Neural cell (in vitro differentiated cells): ENCODE results near the gene PHLPP1. TPM values are rescaled to one million over a fixed set of nuclear protein-coding genes. Genes with fewer than 3 reads are reported as not detected.

Source experiments
- H2AFZ ChIP-seq: fragments of 200-600, 300-800 bp; sonication (generic), shearing (Covaris generic); 2 replicates; pipeline ENCODE4 v1.6.0; 2014; ENCODE audit warnings: low read depth, mild to moderate bottlenecking, antibody characterized with exemption, low read length, moderate library complexity
- H3F3A ChIP-seq: fragments of 200-600 bp; shearing (Covaris generic); 2 replicates; pipeline ENCODE4 v1.6.1; 2016; ENCODE audit warnings: mild to moderate bottlenecking, moderate library complexity, mixed read lengths, antibody characterized with exemption, low read length; ENCODE audit not compliant: insufficient read depth, poor library complexity, severe bottlenecking
- H3K27ac ChIP-seq: fragments of 200-600, 300-800 bp; sonication (generic), shearing (Covaris generic); 2 replicates; pipeline ENCODE4 v1.5.1; 2014; ENCODE audit warnings: mild to moderate bottlenecking, low read length, moderate library complexity
- H3K27me3 ChIP-seq: fragments of 300-800, 200-600 bp; sonication (generic), shearing (Covaris generic); 2 replicates; pipeline ENCODE4 v1.6.0; 2014; ENCODE audit warnings: mild to moderate bottlenecking, low read depth, low read length, moderate library complexity; ENCODE audit not compliant: insufficient read depth
- H3K36me3 ChIP-seq: fragments of 300-800, 200-600 bp; sonication (generic), shearing (Covaris generic); 2 replicates; pipeline ENCODE4 v1.5.1; 2014; ENCODE audit warnings: mild to moderate bottlenecking, antibody characterized with exemption, low read length, moderate library complexity; ENCODE audit not compliant: insufficient read depth
- H3K4me2 ChIP-seq: fragments of 300-800, 200-600 bp; sonication (generic), shearing (Covaris generic); 2 replicates; pipeline ENCODE4 v1.6.0; 2014; ENCODE audit warnings: mild to moderate bottlenecking, low read length
- H3K4me3 ChIP-seq: fragments of 300-800, 200-600 bp; sonication (generic), shearing (Covaris generic); 2 replicates; pipeline ENCODE4 v1.5.1; 2014; ENCODE audit warnings: mild to moderate bottlenecking, low read length, moderate library complexity
- H3K79me2 ChIP-seq: fragments of 200-600 bp; shearing (Covaris generic); replicated peaks from 2 replicates; pipeline ENCODE4 v1.6.0; 2014; ENCODE audit warnings: mild to moderate bottlenecking, low read length, moderate library complexity; ENCODE audit not compliant: insufficient read depth
- H3K9ac ChIP-seq: fragments of 300-800, 200-600 bp; sonication (generic), shearing (Covaris generic); 2 replicates; pipeline ENCODE4 v1.6.1; 2016; ENCODE audit warnings: mild to moderate bottlenecking, low read length, mixed read lengths
- H3K9me2 ChIP-seq: fragments of 200-600 bp; shearing (Covaris generic); 2 replicates; pipeline ENCODE4 v1.6.1; 2016; ENCODE audit warnings: mild to moderate bottlenecking, low read length, mixed read lengths; ENCODE audit not compliant: insufficient read depth
- H3K9me3 ChIP-seq: fragments of 200-600, 300-800 bp; sonication (generic), shearing (Covaris generic); 2 replicates; pipeline ENCODE4 v1.6.1; 2016; ENCODE audit warnings: mild to moderate bottlenecking, mixed run types, low read length, moderate library complexity, mixed read lengths
- H4K20me1 ChIP-seq: fragments of 200-600 bp; shearing (Covaris generic); 2 replicates; pipeline ENCODE4 v1.6.1; 2016; ENCODE audit warnings: mild to moderate bottlenecking, mixed run types; ENCODE audit not compliant: insufficient read depth
- CTCF ChIP-seq: fragments of 450-650 bp; IDR thresholded peaks from 2 replicates; pipeline ENCODE4 v1.5.1; 2014; ENCODE audit warnings: antibody characterized with exemption, mild to moderate bottlenecking, moderate library complexity; ENCODE audit not compliant: poor library complexity, severe bottlenecking
- EP300 ChIP-seq: fragments of 450-650 bp; conservative IDR thresholded peaks from 2 replicates; pipeline ENCODE4 v1.6.1; 2014; ENCODE audit warnings: antibody characterized with exemption, mild to moderate bottlenecking, moderate library complexity; ENCODE audit not compliant: poor library complexity, severe bottlenecking
- EZH2 ChIP-seq: fragments of 200-600, 300-800 bp; shearing (Covaris generic), sonication (generic); IDR thresholded peaks from 2 replicates; pipeline ENCODE4 v1.6.1; 2014; ENCODE audit warnings: antibody characterized with exemption, low read length, borderline replicate concordance, mild to moderate bottlenecking; ENCODE audit not compliant: insufficient read depth, poor library complexity, severe bottlenecking
- MXI1 ChIP-seq: fragments of 450-650 bp; conservative IDR thresholded peaks from 2 replicates; pipeline ENCODE4 v1.6.1; 2014; ENCODE audit warnings: antibody characterized with exemption, mild to moderate bottlenecking; ENCODE audit not compliant: poor library complexity, severe bottlenecking
- POLR2AphosphoS5 ChIP-seq: IDR thresholded peaks from 2 replicates; pipeline ENCODE4 v1.6.1; 2012
- RAD21 ChIP-seq: fragments of 450-650 bp; conservative IDR thresholded peaks from 2 replicates; pipeline ENCODE4 v1.6.1; 2014; ENCODE audit warnings: antibody characterized with exemption, mild to moderate bottlenecking, moderate library complexity
- REST ChIP-seq: IDR thresholded peaks from 2 replicates; pipeline ENCODE4 v1.6.1; 2012; ENCODE audit warnings: borderline replicate concordance
- SMC3 ChIP-seq: fragments of 450-650 bp; conservative IDR thresholded peaks from 2 replicates; pipeline ENCODE4 v1.6.1; 2014; ENCODE audit warnings: antibody characterized with exemption, mild to moderate bottlenecking, moderate library complexity; ENCODE audit not compliant: poor library complexity
- TAF1 ChIP-seq: IDR thresholded peaks from 2 replicates; pipeline ENCODE4 v1.6.1; 2012; ENCODE audit warnings: low read depth
- polyA plus RNA-seq: library from polyadenylated mRNA; depleted of rRNA; stranded (reverse); fragments of >200 nt; gene quantifications from 2 replicates; pipeline ENCODE4 v1.2.3, GENCODE V29; 2014

The PHLPP1 gene
- polyA plus RNA-seq, 1 donor from 2014 or later: 4.5 TPM

DNA sequence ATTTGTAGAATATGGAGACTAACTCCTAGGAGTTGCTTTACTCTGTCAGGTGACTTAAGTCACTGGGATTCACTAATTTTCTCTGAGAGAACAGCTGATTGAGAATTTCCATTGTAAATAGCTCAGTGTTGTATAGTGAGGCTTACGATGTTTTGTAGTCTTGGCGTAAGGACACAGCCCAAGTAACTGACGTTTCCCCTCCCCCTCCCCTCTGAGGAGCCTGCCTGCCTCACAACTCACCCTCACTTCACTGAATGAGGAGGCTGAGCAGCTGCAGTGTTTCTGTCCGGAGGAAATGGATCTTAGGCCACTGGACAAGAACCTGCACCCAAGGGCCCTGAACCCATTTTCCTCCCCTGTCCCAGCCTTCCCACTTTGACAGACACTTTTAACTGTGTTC lies 264.6 kb downstream of the PHLPP1 start:
- Histone ChIP-seq H3K27ac (no peak overlapping the region), H3K9ac (no peak overlapping the region), H3K79me2 (no peaks in the 10 kb centered on the region)

DNA sequence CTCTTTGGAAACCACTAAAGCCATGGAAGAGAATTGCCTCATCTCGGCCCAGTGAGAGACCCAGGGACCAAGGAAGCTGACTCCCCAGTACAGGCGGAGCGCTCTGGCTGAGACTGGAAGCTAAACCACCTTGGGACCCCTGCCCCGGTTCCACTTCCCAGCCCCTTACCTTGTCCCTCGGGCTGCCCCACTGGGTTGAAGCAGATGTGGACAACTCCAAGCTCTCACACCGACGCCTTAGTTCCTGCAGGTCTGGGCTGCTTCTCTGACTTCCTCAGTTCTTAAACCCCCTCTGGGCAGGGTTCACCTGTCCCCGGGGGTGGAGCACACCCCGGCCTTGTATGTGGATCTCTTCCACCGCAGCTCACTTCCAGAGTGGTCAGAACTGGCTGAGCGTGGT lies 266.2 kb downstream of the PHLPP1 start:
- no peaks in the 10 kb centered on the region for H3K9me3 ChIP-seq
- H3K27ac ChIP-seq: no peak overlapping the region
- H3K4me2 ChIP-seq: no peak overlapping the region
- no peaks in the 10 kb centered on the region for H3K27me3 ChIP-seq
- H3K4me3 ChIP-seq: no peak overlapping the region
- H3K79me2 ChIP-seq: no peaks in the 10 kb centered on the region
- no peaks in the 10 kb centered on the region for H3K36me3 ChIP-seq
- H2AFZ ChIP-seq: no peak overlapping the region
- H3K9me2 ChIP-seq: no peaks in the 10 kb centered on the region
- H3K9ac ChIP-seq: no peak overlapping the region
- no peaks in the 10 kb centered on the region for H4K20me1 ChIP-seq
- no peaks in the 10 kb centered on the region for H3F3A ChIP-seq
- TF ChIP-seq POLR2AphosphoS5 (no peak), SMC3 (no peak), EP300 (no peak), RAD21 (no peak), TAF1 (no peak), EZH2 (no peak), MXI1 (no peak), REST (no peak)

More for the DNA sequence above, 264.6 kb downstream of the PHLPP1 start:
- TF ChIP-seq CTCF (no peak), RAD21 (no peak), REST (no peak), TAF1 (no peak), POLR2AphosphoS5 (no peak), MXI1 (no peak), SMC3 (no peak), EZH2 (no peak), EP300 (no peak)
- Histone ChIP-seq H3K4me3 (no peak overlapping the region), H3K4me2 (no peak overlapping the region), H3K9me2 (no peaks in the 10 kb centered on the region), H3K27me3 (no peaks in the 10 kb centered on the region), H3K36me3 (no peaks in the 10 kb centered on the region), H3K9me3 (no peaks in the 10 kb centered on the region), H4K20me1 (no peaks in the 10 kb centered on the region), H3F3A (no peaks in the 10 kb centered on the region), H2AFZ (no peak overlapping the region)
